ENCODE results near the gene ZNF486. TPM values are rescaled to one million over a fixed set of nuclear protein-coding genes. Genes with fewer than 3 reads are reported as not detected.
"Not testable (repeated sequence)": the region's sequence is repeated elsewhere in the genome, so short reads cannot be mapped to it uniquely, and the experiment has no call there.

ZNF486 gene
- 10 to 100 TPM; 11.3 to 13.2 TPM for total RNA-seq

DNA sequence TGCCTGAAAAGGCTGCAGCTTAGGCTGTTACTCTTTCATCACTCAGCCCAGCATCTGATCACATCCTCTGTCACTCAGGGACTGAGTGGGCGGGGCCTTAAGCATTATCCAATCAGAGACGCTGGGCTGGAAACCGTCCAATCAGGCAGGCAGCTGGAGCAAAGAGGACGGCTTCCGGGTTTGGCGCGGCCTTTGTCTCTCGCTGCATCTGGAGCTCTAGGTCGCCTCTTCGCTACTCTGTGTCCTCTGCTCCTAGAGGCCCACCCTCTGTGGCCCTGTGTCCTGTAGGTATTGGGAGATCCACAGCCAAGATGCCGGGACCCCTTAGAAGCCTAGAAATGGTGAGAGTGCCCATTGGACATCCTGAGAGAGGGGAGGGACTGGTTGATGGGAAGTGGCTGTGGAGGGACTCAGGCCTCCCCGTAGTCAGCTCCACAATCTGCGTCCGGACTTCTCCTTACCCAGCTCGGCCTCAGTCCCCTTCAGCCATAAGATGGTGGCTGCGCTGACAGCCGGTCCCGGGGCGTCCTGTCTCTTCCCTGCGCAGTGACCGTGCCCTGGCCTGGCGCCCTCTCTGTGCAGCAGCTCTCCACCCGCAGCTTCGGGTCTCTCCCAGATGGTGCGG is at the start of gene ZNF486:
TSS of gene ZNF486 (plus strand) at position 195 of the 625 bp plus-strand sequence. CDS start at position 312, 117 bp downstream.
- H3K4me1 Mint-ChIP-seq (ENCODE audit: low read depth): peaks cover 19% of the 10 kb centered on the region
- CTCF ChIA-PET: interaction anchor here (0.6 to 1.0 kb wide), 3 partner anchors 57 to 599 kb away, joined by 3 to 5 read pairs (median 4); no protein-coding TSS in a partner anchor
- peaks cover 43% of the 10 kb centered on the region for H3K36me3 Mint-ChIP-seq (ENCODE audit: low read depth)
- H3K9me3 Mint-ChIP-seq: peaks cover 18% of the 10 kb centered on the region
- peak within 1 kb of the TSS; percentile 98 for H3K4me3 Mint-ChIP-seq
- intact Hi-C loops (cut with micrococcal nuclease): loop anchor here (1.0 to 10.0 kb wide), 8 partner anchors 71 to 975 kb away; partner anchors contain the start of genes ZNF101, ZNF431, ZNF682 and ZNF85
- H3K27me3 Mint-ChIP-seq (ENCODE audit: low read depth): no peaks in the 10 kb centered on the region
- H3K27ac Mint-ChIP-seq: peak within 1 kb of the TSS; percentile 91
- DNase-seq: peak; percentile 98

DNA sequence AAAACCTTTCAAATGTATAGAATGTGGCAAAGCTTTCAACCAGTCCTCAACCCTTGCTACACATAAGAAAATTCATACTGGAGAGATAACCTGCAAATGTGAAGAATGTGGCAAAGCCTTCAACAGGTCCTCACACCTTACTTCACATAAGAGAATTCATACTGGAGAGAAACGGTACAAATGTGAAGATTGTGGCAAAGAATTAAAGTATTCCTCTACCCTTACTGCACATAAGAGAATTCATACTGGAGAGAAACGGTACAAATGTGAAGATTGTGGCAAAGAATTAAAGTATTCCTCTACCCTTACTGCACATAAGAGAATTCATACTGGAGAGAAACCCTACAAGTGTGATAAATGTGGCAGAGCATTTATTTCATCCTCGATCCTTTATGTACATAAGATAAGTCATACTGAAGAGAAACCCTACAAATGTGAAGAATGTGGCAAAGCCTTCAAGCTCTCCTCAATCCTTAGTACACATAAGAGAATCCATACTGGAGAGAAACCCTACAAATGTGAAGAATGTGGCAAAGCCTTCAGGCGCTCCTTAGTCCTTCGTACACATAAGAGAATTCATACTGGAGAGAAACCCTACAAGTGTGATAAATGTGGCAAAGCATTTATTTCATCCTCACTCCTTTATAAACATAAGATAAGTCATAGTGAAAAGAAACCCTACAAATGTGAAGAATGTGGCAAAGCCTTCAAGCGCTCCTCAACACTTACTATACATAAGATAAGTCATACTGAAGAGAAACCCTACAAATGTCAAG is 48.8 kb upstream of the ZNF486 start:
- H3K4me3 Mint-ChIP-seq; intact Hi-C loops (cut with micrococcal nuclease); DNase-seq; H3K4me1 Mint-ChIP-seq (ENCODE audit: low read depth); H3K27ac Mint-ChIP-seq; H3K27me3 Mint-ChIP-seq (ENCODE audit: low read depth); CTCF ChIA-PET: not testable (repeated sequence)
- H3K36me3 Mint-ChIP-seq (ENCODE audit: low read depth): peaks cover 69% of the 10 kb centered on the region
- peaks cover 48% of the 10 kb centered on the region for H3K9me3 Mint-ChIP-seq

DNA sequence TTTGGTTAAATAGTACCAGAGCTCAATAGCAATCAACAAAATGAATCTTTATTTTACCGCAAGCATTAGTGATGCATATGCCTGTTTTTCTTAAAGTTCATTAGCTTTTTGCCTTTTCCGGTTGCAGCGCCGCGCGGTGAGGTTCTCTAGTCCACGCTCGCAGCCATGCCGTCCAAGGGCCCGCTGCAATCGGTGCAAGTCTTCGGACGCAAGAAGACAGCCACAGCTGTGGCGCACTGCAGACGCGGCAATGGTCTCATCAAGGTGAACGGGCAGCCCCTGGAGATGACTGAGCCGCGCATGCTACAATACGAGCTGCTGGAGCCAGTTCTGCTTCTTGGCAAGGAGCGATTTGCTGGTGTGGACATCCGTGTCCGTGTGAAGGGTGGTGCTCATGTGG is 42.1 kb upstream of the ZNF486 start:
- Mint-ChIP-seq H3K27me3 (ENCODE audit: low read depth) (no peaks in the 10 kb centered on the region), H3K9me3 (peaks cover 47% of the 10 kb centered on the region), H3K36me3 (ENCODE audit: low read depth) (peaks cover 62% of the 10 kb centered on the region), H3K4me3 (no peak overlapping the region), H3K27ac (no peak overlapping the region), H3K4me1 (ENCODE audit: low read depth) (no peaks in the 10 kb centered on the region)
- DNase-seq: no peak
- CTCF ChIA-PET: no interaction called here
- intact Hi-C loops (cut with micrococcal nuclease): no loop called here

GRCh38 chr19:20132933-20133332 is 34.1 kb upstream of the ZNF486 start:
- H3K4me3 Mint-ChIP-seq; H3K4me1 Mint-ChIP-seq (ENCODE audit: low read depth); intact Hi-C loops (cut with micrococcal nuclease); H3K27ac Mint-ChIP-seq; DNase-seq; H3K27me3 Mint-ChIP-seq (ENCODE audit: low read depth); CTCF ChIA-PET: not testable (repeated sequence)
- Mint-ChIP-seq H3K36me3 (ENCODE audit: low read depth) (peaks cover 18% of the 10 kb centered on the region), H3K9me3 (peaks cover 29% of the 10 kb centered on the region)

GRCh38 chr19:20137714-20138113 is 29.3 kb upstream of the ZNF486 start:
- H3K27me3 Mint-ChIP-seq (ENCODE audit: low read depth); H3K36me3 Mint-ChIP-seq (ENCODE audit: low read depth); CTCF ChIA-PET; intact Hi-C loops (cut with micrococcal nuclease); DNase-seq; H3K4me1 Mint-ChIP-seq (ENCODE audit: low read depth); H3K4me3 Mint-ChIP-seq; H3K27ac Mint-ChIP-seq: not testable (repeated sequence)
- H3K9me3 Mint-ChIP-seq: peaks cover 33% of the 10 kb centered on the region

DNA sequence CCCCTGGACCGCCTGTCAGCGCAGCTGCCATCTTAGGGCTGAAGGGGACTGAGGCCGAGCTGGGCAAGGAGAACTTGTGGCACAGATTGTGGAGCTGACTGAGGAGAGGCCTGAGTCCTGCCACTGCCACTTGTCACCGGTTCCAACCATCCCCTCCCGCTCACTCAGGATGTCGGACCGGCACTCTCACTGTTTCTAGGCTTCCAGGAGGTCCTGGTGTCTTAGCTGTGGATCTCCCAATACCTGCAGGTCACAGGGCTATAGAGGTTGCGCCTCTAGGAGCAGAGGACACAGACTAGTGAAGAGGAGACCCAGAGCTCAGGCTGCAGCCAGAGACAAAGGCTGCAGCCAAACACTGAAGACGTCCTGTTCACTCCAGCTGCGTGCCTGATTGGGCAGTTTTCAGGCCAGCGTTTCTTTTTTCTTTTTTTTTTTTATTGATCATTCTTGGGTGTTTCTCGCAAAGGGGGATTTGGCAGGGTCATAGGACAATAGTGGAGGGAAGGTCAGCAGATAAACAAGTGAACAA is 15.3 kb upstream of the ZNF486 start:
- Mint-ChIP-seq H3K27ac (no peak overlapping the region), H3K4me3 (no peak overlapping the region), H3K27me3 (ENCODE audit: low read depth) (no peaks in the 10 kb centered on the region), H3K9me3 (peaks cover 7% of the 10 kb centered on the region), H3K36me3 (ENCODE audit: low read depth) (no peaks in the 10 kb centered on the region), H3K4me1 (ENCODE audit: low read depth) (no peaks in the 10 kb centered on the region)
- intact Hi-C loops (cut with micrococcal nuclease): no loop called here
- CTCF ChIA-PET: no interaction called here
- DNase-seq: no peak

- DNase-seq; H3K4me1 Mint-ChIP-seq (ENCODE audit: low read depth); H3K36me3 Mint-ChIP-seq (ENCODE audit: low read depth); H3K27ac Mint-ChIP-seq; H3K27me3 Mint-ChIP-seq (ENCODE audit: low read depth); H3K9me3 Mint-ChIP-seq; H3K4me3 Mint-ChIP-seq; intact Hi-C loops (cut with micrococcal nuclease): not testable (repeated sequence)
- CTCF ChIA-PET: interaction anchor here (1.0 kb wide), 1 partner anchor 155 kb away, joined by 3 read pairs; no protein-coding TSS in a partner anchor
Observed at GRCh38 chr19:20152506-20152905, 14.5 kb upstream of the ZNF486 start.

GRCh38 chr19:20153281-20153680 is 13.7 kb upstream of the ZNF486 start:
- peaks cover 7% of the 10 kb centered on the region for H3K9me3 Mint-ChIP-seq
- no peaks in the 10 kb centered on the region for H3K27me3 Mint-ChIP-seq (ENCODE audit: low read depth)
- H3K4me3 Mint-ChIP-seq: no peak overlapping the region
- no peak overlapping the region for H3K27ac Mint-ChIP-seq
- H3K36me3 Mint-ChIP-seq (ENCODE audit: low read depth): no peaks in the 10 kb centered on the region
- intact Hi-C loops (cut with micrococcal nuclease): no loop called here
- DNase-seq: no peak
- CTCF ChIA-PET: interaction anchor here (1.0 kb wide), 1 partner anchor 156 kb away, joined by 3 read pairs; no protein-coding TSS in a partner anchor
- no peaks in the 10 kb centered on the region for H3K4me1 Mint-ChIP-seq (ENCODE audit: low read depth)

GRCh38 chr19:20154636-20155035 is 12.4 kb upstream of the ZNF486 start:
- CTCF ChIA-PET: no interaction called here
- intact Hi-C loops (cut with micrococcal nuclease): no loop called here
- Mint-ChIP-seq H3K27ac (no peak overlapping the region), H3K4me3 (no peak overlapping the region), H3K36me3 (ENCODE audit: low read depth) (no peaks in the 10 kb centered on the region), H3K27me3 (ENCODE audit: low read depth) (no peaks in the 10 kb centered on the region), H3K4me1 (ENCODE audit: low read depth) (no peaks in the 10 kb centered on the region), H3K9me3 (peaks cover 9% of the 10 kb centered on the region)
- DNase-seq: no peak

- CTCF ChIA-PET: no interaction called here
- intact Hi-C loops (cut with micrococcal nuclease): loop anchor here (10.0 kb wide), 2 partner anchors 258 to 262 kb away; partner anchors contain the start of gene ZNF93
- peak; percentile 25 for DNase-seq
- H3K4me1 Mint-ChIP-seq (ENCODE audit: low read depth): peaks cover 14% of the 10 kb centered on the region
- no peaks in the 10 kb centered on the region for H3K27me3 Mint-ChIP-seq (ENCODE audit: low read depth)
- H3K9me3 Mint-ChIP-seq: peaks cover 5% of the 10 kb centered on the region
- no peak overlapping the region for H3K4me3 Mint-ChIP-seq
- no peak overlapping the region for H3K27ac Mint-ChIP-seq
- peaks cover 7% of the 10 kb centered on the region for H3K36me3 Mint-ChIP-seq (ENCODE audit: low read depth)
Observed at GRCh38 chr19:20162821-20163220, 4.2 kb upstream of the ZNF486 start.

- Mint-ChIP-seq H3K27me3 (ENCODE audit: low read depth) (no peaks in the 10 kb centered on the region), H3K4me1 (ENCODE audit: low read depth) (peaks cover 14% of the 10 kb centered on the region), H3K4me3 (no peak overlapping the region), H3K27ac (no peak overlapping the region), H3K9me3 (peaks cover 4% of the 10 kb centered on the region), H3K36me3 (ENCODE audit: low read depth) (peaks cover 18% of the 10 kb centered on the region)
- DNase-seq: no peak
- CTCF ChIA-PET: no interaction called here
- intact Hi-C loops (cut with micrococcal nuclease): loop anchor here (10.0 kb wide), 2 partner anchors 260 kb away; partner anchors contain the start of gene ZNF93
Observed at GRCh38 chr19:20164456-20164855, 2.6 kb upstream of the ZNF486 start.

GRCh38 chr19:20165971-20166592 is 932 bp upstream of the ZNF486 start:
- Mint-ChIP-seq H3K27me3 (ENCODE audit: low read depth) (no peaks in the 10 kb centered on the region), H3K36me3 (ENCODE audit: low read depth) (peaks cover 32% of the 10 kb centered on the region), H3K27ac (no peak overlapping the region), H3K4me1 (ENCODE audit: low read depth) (peaks cover 19% of the 10 kb centered on the region), H3K9me3 (peaks cover 11% of the 10 kb centered on the region), H3K4me3 (no peak overlapping the region)
- DNase-seq: no peak
- intact Hi-C loops (cut with micrococcal nuclease): loop anchor here (5.0 to 10.0 kb wide), 4 partner anchors 259 to 976 kb away; partner anchors contain the start of genes ZNF101, ZNF431 and ZNF93
- CTCF ChIA-PET: interaction anchor here (0.8 kb wide), 1 partner anchor 1394 kb away, joined by 3 read pairs; no protein-coding TSS in a partner anchor
